IMR-90 (cell line): ENCODE data around the gene RPL23.

Experiments used
- BHLHE40 ChIP-seq: fragments of 150-350 bp; IDR thresholded peaks from 2 replicates; pipeline ENCODE4 v1.6.1; 2016; ENCODE audit warnings: mild to moderate bottlenecking, low read depth, low read length
- POLR2A ChIP-seq: IDR thresholded peaks from 2 replicates; pipeline ENCODE4 v1.6.1; 2012; ENCODE audit warnings: mild to moderate bottlenecking, low read depth, low read length
- TF ChIP-seq, protein P1 (sequence below): conservative IDR thresholded peaks from 2 replicates; pipeline ENCODE4 v1.5.1; 2012; ENCODE audit warnings: mild to moderate bottlenecking, low read depth, low read length, improper control_type of control experiment
- TF ChIP-seq, protein P2 (sequence below): fragments of 150-350 bp; IDR thresholded peaks from 2 replicates; pipeline ENCODE4 v1.6.1; 2016; ENCODE audit warnings: low read depth, mild to moderate bottlenecking, low read length, moderate library complexity, borderline replicate concordance

DNA sequence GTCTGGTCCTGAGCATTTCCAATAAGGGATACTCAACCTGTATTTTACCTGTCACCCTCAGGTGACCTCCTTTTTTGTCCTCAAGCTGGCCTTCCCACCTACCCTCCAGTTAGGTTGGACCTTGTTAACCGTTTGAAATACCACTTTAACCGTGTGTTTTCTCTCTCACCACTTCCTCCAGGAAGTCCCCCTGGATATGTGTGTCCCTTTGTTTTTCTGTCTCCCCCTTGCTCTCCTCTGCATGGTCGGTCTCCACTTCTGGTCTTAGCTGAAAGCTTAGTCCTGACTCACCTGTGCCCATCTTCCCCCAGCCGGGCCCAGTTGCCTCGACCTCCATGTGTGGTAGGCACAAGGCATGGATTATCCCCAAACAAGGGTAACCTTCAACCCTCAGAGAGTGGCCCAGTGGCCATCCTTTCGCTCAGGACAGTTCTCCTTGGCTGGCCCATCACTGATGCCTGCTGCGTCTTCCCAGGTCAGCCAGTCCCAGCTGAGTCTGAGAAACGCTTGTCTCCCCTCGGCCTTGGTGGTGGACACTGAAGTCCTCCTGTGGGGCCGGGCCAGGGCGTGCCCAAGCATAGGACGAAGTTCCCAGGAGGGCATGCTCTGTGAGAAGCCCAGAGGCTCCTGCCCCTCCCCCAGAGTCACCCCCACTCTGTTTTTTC lies 36.4 kb upstream of the RPL23 start:
- TF ChIP-seq POLR2A: no peak
- TF ChIP-seq, protein P1, sequence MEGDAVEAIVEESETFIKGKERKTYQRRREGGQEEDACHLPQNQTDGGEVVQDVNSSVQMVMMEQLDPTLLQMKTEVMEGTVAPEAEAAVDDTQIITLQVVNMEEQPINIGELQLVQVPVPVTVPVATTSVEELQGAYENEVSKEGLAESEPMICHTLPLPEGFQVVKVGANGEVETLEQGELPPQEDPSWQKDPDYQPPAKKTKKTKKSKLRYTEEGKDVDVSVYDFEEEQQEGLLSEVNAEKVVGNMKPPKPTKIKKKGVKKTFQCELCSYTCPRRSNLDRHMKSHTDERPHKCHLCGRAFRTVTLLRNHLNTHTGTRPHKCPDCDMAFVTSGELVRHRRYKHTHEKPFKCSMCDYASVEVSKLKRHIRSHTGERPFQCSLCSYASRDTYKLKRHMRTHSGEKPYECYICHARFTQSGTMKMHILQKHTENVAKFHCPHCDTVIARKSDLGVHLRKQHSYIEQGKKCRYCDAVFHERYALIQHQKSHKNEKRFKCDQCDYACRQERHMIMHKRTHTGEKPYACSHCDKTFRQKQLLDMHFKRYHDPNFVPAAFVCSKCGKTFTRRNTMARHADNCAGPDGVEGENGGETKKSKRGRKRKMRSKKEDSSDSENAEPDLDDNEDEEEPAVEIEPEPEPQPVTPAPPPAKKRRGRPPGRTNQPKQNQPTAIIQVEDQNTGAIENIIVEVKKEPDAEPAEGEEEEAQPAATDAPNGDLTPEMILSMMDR: no peak
- TF ChIP-seq, protein P2, sequence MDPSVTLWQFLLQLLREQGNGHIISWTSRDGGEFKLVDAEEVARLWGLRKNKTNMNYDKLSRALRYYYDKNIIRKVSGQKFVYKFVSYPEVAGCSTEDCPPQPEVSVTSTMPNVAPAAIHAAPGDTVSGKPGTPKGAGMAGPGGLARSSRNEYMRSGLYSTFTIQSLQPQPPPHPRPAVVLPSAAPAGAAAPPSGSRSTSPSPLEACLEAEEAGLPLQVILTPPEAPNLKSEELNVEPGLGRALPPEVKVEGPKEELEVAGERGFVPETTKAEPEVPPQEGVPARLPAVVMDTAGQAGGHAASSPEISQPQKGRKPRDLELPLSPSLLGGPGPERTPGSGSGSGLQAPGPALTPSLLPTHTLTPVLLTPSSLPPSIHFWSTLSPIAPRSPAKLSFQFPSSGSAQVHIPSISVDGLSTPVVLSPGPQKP: no peak
- TF ChIP-seq BHLHE40: no peak
